ENCODE measurements around the gene MSI2.

Gene MSI2

DNA sequence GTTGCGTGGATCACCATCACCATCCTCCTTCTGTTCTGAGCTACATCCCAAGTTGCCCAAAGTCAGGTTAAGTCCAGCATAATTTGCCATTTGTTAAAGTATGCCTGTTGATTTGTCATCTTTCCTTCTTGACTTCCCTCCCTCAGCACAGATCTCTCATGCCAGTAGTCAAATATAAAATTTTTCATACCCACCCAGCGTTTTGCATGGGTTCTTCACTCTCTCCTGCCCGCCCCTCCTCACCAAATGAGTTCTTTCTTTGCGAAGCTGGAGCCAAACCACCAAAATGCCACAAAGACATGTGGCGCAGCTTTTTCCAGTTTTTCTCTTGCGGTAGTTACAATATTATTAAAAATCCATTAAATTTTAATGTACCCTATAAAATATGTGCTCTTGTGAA lies 167.2 kb downstream of the MSI2 start:
- TF ChIP-seq GLIS3 (CRISPR knock-in tag; IDR thresholded peaks at IDR 0.05) = no peak
- TF ChIP-seq PPARA (CRISPR knock-in tag; IDR thresholded peaks at IDR 0.05; ENCODE audit: borderline replicate concordance) = no peak
- no peak for TF ChIP-seq BACH2 (CRISPR knock-in tag; IDR thresholded peaks at IDR 0.05; ENCODE audit: borderline replicate concordance)
- no peak for TF ChIP-seq ZC3H10 (CRISPR knock-in tag; IDR thresholded peaks at IDR 0.05)
- TF ChIP-seq, protein P1, sequence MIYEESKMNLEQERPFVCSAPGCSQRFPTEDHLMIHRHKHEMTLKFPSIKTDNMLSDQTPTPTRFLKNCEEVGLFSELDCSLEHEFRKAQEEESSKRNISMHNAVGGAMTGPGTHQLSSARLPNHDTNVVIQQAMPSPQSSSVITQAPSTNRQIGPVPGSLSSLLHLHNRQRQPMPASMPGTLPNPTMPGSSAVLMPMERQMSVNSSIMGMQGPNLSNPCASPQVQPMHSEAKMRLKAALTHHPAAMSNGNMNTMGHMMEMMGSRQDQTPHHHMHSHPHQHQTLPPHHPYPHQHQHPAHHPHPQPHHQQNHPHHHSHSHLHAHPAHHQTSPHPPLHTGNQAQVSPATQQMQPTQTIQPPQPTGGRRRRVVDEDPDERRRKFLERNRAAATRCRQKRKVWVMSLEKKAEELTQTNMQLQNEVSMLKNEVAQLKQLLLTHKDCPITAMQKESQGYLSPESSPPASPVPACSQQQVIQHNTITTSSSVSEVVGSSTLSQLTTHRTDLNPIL (CRISPR knock-in tag; IDR thresholded peaks at IDR 0.05; ENCODE audit: low read depth) = no peak
- no peak for TF ChIP-seq ESRRG (CRISPR knock-in tag; IDR thresholded peaks at IDR 0.05)
- TF ChIP-seq ZFP3 (CRISPR knock-in tag; IDR thresholded peaks at IDR 0.05) = no peak
- no peak for TF ChIP-seq ZNF70 (CRISPR knock-in tag; IDR thresholded peaks at IDR 0.05)

DNA sequence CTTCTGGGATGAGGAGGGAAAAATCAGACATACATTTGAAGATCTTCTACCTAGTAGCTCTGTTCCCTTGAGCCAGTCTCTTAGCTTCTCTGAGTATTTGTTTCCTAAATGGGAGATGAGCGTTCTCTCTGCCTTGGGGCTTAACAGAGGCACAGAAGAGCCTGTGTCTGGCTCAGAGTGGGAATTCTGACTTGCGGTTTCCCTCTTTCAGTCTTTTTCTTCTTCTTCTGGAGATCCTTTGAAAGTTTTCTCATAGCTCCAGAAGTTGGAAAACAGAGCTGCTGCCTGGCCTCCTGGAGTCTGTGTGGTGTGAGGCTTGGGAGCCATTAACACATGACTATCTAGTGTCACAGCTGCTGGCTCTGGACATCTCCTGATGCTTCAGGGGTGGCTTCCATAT lies 167.9 kb downstream of the MSI2 start:
- no peak for ATAC-seq
- TF ChIP-seq ZNF8 (CRISPR knock-in tag; IDR thresholded peaks at IDR 0.05) = no peak
- TF ChIP-seq CSDC2 (CRISPR knock-in tag; IDR thresholded peaks at IDR 0.05) = no peak
- TF ChIP-seq ZFP30 (CRISPR knock-in tag; IDR thresholded peaks at IDR 0.05) = no peak
- TF ChIP-seq SNAI2 (CRISPR knock-in tag; IDR thresholded peaks at IDR 0.05) = no peak
- TF ChIP-seq, protein P2, sequence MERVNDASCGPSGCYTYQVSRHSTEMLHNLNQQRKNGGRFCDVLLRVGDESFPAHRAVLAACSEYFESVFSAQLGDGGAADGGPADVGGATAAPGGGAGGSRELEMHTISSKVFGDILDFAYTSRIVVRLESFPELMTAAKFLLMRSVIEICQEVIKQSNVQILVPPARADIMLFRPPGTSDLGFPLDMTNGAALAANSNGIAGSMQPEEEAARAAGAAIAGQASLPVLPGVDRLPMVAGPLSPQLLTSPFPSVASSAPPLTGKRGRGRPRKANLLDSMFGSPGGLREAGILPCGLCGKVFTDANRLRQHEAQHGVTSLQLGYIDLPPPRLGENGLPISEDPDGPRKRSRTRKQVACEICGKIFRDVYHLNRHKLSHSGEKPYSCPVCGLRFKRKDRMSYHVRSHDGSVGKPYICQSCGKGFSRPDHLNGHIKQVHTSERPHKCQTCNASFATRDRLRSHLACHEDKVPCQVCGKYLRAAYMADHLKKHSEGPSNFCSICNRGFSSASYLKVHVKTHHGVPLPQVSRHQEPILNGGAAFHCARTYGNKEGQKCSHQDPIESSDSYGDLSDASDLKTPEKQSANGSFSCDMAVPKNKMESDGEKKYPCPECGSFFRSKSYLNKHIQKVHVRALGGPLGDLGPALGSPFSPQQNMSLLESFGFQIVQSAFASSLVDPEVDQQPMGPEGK (CRISPR knock-in tag; IDR thresholded peaks at IDR 0.05; ENCODE audit: borderline replicate concordance) = no peak
- TF ChIP-seq, protein P3, sequence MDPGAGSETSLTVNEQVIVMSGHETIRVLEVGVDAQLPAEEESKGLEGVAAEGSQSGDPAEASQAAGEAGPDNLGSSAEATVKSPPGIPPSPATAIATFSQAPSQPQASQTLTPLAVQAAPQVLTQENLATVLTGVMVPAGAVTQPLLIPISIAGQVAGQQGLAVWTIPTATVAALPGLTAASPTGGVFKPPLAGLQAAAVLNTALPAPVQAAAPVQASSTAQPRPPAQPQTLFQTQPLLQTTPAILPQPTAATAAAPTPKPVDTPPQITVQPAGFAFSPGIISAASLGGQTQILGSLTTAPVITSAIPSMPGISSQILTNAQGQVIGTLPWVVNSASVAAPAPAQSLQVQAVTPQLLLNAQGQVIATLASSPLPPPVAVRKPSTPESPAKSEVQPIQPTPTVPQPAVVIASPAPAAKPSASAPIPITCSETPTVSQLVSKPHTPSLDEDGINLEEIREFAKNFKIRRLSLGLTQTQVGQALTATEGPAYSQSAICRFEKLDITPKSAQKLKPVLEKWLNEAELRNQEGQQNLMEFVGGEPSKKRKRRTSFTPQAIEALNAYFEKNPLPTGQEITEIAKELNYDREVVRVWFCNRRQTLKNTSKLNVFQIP (CRISPR knock-in tag; IDR thresholded peaks at IDR 0.05; ENCODE audit: borderline replicate concordance, low read depth) = no peak
- no peak for TF ChIP-seq ZNF565 (CRISPR knock-in tag; conservative IDR thresholded peaks at IDR 0.05; ENCODE audit: low read depth)
- no peak for TF ChIP-seq RARB (CRISPR knock-in tag; IDR thresholded peaks at IDR 0.05)
- no peak for TF ChIP-seq ZFP3 (CRISPR knock-in tag; IDR thresholded peaks at IDR 0.05)
- TF ChIP-seq TOX (CRISPR knock-in tag; IDR thresholded peaks at IDR 0.05; ENCODE audit: borderline replicate concordance) = no peak
- no peak for TF ChIP-seq ISL1 (CRISPR knock-in tag; IDR thresholded peaks at IDR 0.05)

More for the DNA sequence above, 167.2 kb downstream of the MSI2 start:
- no peak for ATAC-seq

DNA sequence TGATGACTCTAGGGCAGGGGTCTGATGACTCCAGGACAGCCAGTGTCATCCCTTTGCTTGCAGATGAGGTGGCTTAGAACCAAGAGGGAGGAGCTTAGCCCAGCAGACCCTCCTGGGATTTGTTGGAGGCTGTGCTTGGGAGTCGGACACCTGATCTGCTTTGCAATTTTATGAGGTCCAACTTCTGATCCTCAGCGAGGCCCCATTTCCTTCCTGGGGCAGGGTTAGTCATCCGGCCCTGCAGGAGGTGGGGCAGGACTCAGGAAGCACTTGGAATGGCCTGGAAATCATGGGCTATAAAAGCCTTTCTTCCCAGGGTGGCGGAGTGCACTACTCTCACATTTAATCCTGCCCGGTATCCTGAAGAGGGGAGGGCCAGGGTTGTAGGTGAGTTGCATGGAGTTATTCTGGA lies 168.5 kb downstream of the MSI2 start:
- ATAC-seq = peak; percentile 24; the same call in 2 of the 3 replicates
- TF ChIP-seq ZFP30 (CRISPR knock-in tag; IDR thresholded peaks at IDR 0.05) (no peak), RARB (CRISPR knock-in tag; IDR thresholded peaks at IDR 0.05) (no peak), ZC3H10 (CRISPR knock-in tag; IDR thresholded peaks at IDR 0.05) (no peak), CSDC2 (CRISPR knock-in tag; IDR thresholded peaks at IDR 0.05) (no peak), OSR1 (CRISPR knock-in tag; IDR thresholded peaks at IDR 0.05) (no peak), PPARA (CRISPR knock-in tag; IDR thresholded peaks at IDR 0.05; ENCODE audit: borderline replicate concordance) (no peak), ZNF565 (CRISPR knock-in tag; conservative IDR thresholded peaks at IDR 0.05; ENCODE audit: low read depth) (no peak), TOX (CRISPR knock-in tag; IDR thresholded peaks at IDR 0.05; ENCODE audit: borderline replicate concordance) (no peak), ARNTL (CRISPR knock-in tag; IDR thresholded peaks at IDR 0.05; ENCODE audit: borderline replicate concordance, low read depth) (no peak), ZFP3 (CRISPR knock-in tag; IDR thresholded peaks at IDR 0.05) (no peak), SNAI2 (CRISPR knock-in tag; IDR thresholded peaks at IDR 0.05) (no peak)
- TF ChIP-seq, protein P3 (CRISPR knock-in tag; IDR thresholded peaks at IDR 0.05; ENCODE audit: borderline replicate concordance, low read depth) = no peak
- TF ChIP-seq, protein P4, sequence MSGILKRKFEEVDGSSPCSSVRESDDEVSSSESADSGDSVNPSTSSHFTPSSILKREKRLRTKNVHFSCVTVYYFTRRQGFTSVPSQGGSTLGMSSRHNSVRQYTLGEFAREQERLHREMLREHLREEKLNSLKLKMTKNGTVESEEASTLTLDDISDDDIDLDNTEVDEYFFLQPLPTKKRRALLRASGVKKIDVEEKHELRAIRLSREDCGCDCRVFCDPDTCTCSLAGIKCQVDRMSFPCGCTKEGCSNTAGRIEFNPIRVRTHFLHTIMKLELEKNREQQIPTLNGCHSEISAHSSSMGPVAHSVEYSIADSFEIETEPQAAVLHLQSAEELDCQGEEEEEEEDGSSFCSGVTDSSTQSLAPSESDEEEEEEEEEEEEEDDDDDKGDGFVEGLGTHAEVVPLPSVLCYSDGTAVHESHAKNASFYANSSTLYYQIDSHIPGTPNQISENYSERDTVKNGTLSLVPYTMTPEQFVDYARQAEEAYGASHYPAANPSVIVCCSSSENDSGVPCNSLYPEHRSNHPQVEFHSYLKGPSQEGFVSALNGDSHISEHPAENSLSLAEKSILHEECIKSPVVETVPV (CRISPR knock-in tag; IDR thresholded peaks at IDR 0.05) = no peak
- TF ChIP-seq, protein P2 (CRISPR knock-in tag; IDR thresholded peaks at IDR 0.05; ENCODE audit: borderline replicate concordance) = no peak
- TF ChIP-seq, protein P5, sequence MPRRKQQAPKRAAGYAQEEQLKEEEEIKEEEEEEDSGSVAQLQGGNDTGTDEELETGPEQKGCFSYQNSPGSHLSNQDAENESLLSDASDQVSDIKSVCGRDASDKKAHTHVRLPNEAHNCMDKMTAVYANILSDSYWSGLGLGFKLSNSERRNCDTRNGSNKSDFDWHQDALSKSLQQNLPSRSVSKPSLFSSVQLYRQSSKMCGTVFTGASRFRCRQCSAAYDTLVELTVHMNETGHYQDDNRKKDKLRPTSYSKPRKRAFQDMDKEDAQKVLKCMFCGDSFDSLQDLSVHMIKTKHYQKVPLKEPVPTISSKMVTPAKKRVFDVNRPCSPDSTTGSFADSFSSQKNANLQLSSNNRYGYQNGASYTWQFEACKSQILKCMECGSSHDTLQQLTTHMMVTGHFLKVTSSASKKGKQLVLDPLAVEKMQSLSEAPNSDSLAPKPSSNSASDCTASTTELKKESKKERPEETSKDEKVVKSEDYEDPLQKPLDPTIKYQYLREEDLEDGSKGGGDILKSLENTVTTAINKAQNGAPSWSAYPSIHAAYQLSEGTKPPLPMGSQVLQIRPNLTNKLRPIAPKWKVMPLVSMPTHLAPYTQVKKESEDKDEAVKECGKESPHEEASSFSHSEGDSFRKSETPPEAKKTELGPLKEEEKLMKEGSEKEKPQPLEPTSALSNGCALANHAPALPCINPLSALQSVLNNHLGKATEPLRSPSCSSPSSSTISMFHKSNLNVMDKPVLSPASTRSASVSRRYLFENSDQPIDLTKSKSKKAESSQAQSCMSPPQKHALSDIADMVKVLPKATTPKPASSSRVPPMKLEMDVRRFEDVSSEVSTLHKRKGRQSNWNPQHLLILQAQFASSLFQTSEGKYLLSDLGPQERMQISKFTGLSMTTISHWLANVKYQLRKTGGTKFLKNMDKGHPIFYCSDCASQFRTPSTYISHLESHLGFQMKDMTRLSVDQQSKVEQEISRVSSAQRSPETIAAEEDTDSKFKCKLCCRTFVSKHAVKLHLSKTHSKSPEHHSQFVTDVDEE (CRISPR knock-in tag; IDR thresholded peaks at IDR 0.05) = no peak
- TF ChIP-seq, protein P1 (CRISPR knock-in tag; IDR thresholded peaks at IDR 0.05; ENCODE audit: low read depth) = no peak
